Neuron (in vitro differentiated cells): ENCODE measurements around the gene RAB14.
A peak's percentile ranks its signal among the peaks of the same experiment; 100 is the strongest.

Experiments used
- H2AFZ ChIP-seq: one replicate; pipeline ENCODE4 v1.6.1; 2013; ENCODE audit warnings: low read depth, mild to moderate bottlenecking, inconsistent platforms, low read length, moderate library complexity
- H3K27me3 ChIP-seq: one replicate; pipeline ENCODE4 v1.6.1; 2013; ENCODE audit warnings: low read length; ENCODE audit not compliant: insufficient read depth
- H3K36me3 ChIP-seq: one replicate; pipeline ENCODE4 v1.6.1; 2013; ENCODE audit warnings: low read length; ENCODE audit not compliant: insufficient read depth
- H3K4me1 ChIP-seq: one replicate; pipeline ENCODE4 v1.6.1; 2013; ENCODE audit warnings: low read length; ENCODE audit not compliant: insufficient read depth
- H3K4me3 ChIP-seq: 2 replicates; pipeline ENCODE4 v1.5.1; 2013; ENCODE audit warnings: mild to moderate bottlenecking, low read length, moderate library complexity
- H3K9me3 ChIP-seq: one replicate; pipeline ENCODE4 v1.6.1; 2013; ENCODE audit warnings: low read length

The RAB14 gene

DNA sequence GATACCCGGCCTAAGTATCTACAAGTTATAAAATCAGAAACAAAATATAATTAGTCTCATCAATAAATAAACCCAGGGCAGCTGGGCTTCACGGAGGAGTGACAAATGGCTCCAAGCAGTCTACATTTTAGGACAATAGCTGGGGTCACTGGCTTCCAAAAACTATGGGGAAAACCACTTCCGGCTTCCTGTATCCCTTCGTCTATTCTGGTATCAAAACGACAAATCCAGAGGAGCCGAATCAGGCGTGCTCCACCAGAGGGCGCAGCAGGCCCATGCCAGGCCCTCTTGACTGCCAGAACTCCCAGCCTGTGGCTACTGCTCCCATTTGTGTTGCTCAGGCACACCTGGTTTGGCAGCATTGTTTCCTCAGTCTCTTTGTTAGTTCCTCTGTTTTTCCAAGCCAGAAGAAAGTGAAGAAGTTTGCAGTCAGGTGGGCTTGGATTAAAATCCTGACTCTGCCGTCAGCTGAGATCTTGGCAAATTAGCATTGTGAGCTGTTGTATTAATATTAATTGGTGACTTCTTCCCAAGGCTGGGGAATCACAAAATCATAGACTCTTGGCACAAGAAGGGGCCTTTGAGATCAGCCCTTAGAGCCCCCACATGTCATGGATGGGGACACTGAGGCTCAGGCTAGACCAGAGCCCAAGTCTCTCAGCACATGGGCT lies 11.6 kb upstream of the RAB14 start:
- H3K36me3 ChIP-seq = no peaks in the 10 kb centered on the region
- no peak overlapping the region for H3K4me3 ChIP-seq
- peak overlapping the region; percentile 30 for H2AFZ ChIP-seq
- H3K4me1 ChIP-seq = no peaks in the 10 kb centered on the region
- H3K9me3 ChIP-seq = no peaks in the 10 kb centered on the region
- no peaks in the 10 kb centered on the region for H3K27me3 ChIP-seq

DNA sequence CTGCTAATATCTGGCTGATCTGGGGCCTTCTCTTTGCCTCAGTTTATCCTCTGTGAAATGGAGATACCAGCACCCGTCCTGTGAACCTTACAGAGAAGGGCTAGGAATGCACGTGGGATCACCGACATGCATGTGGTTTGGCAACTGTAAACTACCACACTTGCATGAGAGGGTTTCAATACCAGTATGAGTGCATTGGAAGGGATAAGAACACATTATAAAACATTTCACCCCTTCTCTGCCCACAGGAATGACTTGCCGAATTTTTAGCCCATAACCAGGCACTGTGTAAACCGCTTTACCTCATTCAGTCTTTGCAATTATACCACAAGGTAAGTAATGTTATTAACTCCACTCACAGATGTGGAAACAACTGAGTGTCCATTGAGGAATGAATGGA lies 8.9 kb upstream of the RAB14 start:
- peaks cover 4% of the 10 kb centered on the region for H3K4me1 ChIP-seq

DNA sequence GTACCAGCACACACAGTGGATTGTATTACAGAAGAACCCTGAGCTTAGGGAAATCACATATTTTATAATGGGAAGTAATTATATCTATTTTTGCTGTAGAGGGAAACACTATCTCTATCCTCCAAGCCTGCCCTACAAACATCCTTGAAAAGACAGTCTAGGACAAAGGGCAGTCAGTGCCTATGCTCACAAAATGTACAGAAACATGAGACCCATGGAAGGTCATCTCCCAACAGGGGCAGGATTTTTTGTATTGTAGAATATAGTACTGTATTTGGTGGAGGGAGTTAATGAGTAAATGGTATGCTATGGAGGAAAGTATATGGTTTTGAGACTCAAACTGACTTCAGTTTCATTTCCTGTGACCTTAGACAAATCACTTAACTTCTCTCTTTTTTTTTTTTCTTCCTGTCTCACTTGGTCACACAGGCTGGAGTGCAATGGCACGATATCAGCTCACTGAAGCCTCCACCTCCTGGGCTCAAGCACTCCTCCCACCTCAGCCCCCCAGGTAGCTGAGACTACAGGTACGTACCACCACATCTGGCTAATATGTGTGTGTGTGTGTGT lies 5.8 kb upstream of the RAB14 start:
- H3K4me1 ChIP-seq = peaks cover 4% of the 10 kb centered on the region
- no peaks in the 10 kb centered on the region for H3K9me3 ChIP-seq
- no peaks in the 10 kb centered on the region for H3K36me3 ChIP-seq
- H2AFZ ChIP-seq = no peak overlapping the region
- no peaks in the 10 kb centered on the region for H3K27me3 ChIP-seq
- no peak overlapping the region for H3K4me3 ChIP-seq

More for the DNA sequence above, 8.9 kb upstream of the RAB14 start:
- H3K9me3 ChIP-seq = no peaks in the 10 kb centered on the region
- H3K27me3 ChIP-seq = no peaks in the 10 kb centered on the region
- H3K36me3 ChIP-seq = no peaks in the 10 kb centered on the region
- no peak overlapping the region for H3K4me3 ChIP-seq
- no peak overlapping the region for H2AFZ ChIP-seq

DNA sequence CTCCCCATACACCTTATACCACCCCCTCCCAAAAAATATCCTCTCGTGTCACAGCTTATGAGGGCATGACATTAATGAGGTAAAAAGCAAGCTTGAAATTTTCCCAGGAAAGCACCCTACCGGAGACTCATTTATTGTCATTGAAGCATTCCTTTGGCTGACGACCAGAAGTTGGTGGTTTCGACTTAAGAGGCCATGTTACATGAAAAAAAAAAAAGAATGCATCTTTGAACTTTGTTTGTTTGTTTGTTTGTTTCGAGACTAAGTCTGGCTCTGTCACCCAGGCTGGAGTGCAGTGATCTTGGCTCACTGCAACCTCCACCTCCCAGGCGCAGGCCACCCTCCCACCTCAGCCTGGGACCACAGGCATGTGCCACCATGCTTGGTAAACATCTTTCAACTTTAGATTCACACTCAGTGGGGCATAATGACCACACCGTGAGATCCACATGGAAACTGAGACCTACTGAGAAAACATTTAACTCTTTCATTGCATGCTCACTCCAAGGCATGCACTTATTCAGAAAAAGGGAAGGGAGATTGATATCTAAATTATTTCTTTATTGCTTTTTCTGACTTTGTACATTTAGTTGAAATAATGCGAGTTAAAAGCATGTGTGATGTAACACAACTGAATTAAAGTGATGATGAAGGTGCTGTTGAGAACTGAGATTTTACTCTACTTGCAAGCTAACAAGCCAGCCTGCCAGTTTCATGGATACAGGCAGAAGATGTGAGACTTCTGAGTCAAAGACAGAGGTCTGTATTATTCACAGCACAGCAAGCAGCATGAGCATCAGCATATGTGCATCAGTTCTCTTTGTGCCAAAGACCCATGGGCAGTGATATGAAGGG lies 5.1 kb upstream of the RAB14 start:
- Histone ChIP-seq H3K36me3 (no peaks in the 10 kb centered on the region), H3K27me3 (no peaks in the 10 kb centered on the region), H2AFZ (no peak overlapping the region), H3K4me3 (no peak overlapping the region), H3K4me1 (peaks cover 9% of the 10 kb centered on the region), H3K9me3 (no peaks in the 10 kb centered on the region)

GRCh38 chr9:121204611-121205010 lies 2.9 kb upstream of the RAB14 start:
- Histone ChIP-seq H3K9me3 (no peaks in the 10 kb centered on the region), H2AFZ (no peak overlapping the region), H3K4me3 (no peak overlapping the region), H3K4me1 (peaks cover 21% of the 10 kb centered on the region), H3K27me3 (no peaks in the 10 kb centered on the region), H3K36me3 (no peaks in the 10 kb centered on the region)

DNA sequence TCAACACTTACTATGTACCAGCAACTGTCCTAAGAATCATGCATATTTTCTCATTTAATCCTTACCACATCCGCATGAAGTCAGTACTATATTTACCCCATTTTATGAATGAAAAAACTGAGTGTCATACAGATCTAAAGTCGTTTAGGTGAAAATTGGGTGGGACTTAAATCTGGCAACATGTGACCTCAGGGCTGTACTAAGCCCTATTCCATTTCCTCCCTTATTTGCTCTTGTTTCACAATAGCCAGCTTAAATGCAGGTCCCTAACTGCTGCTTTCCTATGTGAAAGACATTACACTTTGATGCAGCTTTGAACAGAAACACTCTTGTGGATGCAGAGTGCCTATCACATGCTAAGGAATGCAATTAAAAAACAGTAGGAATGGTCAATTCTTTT lies 2.5 kb upstream of the RAB14 start:
- Histone ChIP-seq H3K9me3 (no peaks in the 10 kb centered on the region), H3K36me3 (no peaks in the 10 kb centered on the region), H3K4me1 (peaks cover 25% of the 10 kb centered on the region), H3K27me3 (no peaks in the 10 kb centered on the region), H2AFZ (no peak overlapping the region), H3K4me3 (no peak overlapping the region)

GRCh38 chr9:121201045-121201737 lies 478 bp downstream of the RAB14 start:
- Histone ChIP-seq H3K36me3 (no peaks in the 10 kb centered on the region), H3K27me3 (no peaks in the 10 kb centered on the region), H2AFZ (peak overlapping the region; percentile 53), H3K9me3 (no peaks in the 10 kb centered on the region), H3K4me3 (peak overlapping the region; percentile 76), H3K4me1 (peaks cover 28% of the 10 kb centered on the region)

- no peaks in the 10 kb centered on the region for H3K27me3 ChIP-seq
- no peak overlapping the region for H2AFZ ChIP-seq
- peaks cover 28% of the 10 kb centered on the region for H3K4me1 ChIP-seq
- H3K36me3 ChIP-seq = no peaks in the 10 kb centered on the region
- H3K9me3 ChIP-seq = no peaks in the 10 kb centered on the region
- H3K4me3 ChIP-seq = peak overlapping the region; percentile 76
Measured at GRCh38 chr9:121200356-121200755, 1.3 kb downstream of the RAB14 start.

DNA sequence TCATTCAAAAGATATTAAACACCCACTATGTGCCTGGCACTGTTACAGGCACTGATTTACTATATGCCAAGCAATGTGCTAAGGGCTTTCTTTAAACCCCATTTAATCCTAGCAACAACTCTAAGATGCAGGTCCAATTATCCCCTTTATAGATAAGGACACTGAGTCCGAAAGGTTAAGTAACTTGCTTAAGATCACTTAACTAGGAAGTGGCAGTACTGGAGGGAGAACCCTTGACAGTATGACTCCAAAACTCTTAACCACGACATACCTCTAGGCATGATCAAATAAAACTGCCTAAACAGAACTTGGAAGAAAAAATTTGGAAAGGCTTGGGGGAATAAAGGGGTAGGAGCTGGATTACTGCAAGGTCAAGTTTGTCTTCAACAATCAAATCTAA lies 1.7 kb downstream of the RAB14 start:
- Histone ChIP-seq H3K36me3 (no peaks in the 10 kb centered on the region), H3K4me3 (peak overlapping the region; percentile 76), H3K4me1 (peaks cover 28% of the 10 kb centered on the region), H3K27me3 (no peaks in the 10 kb centered on the region), H3K9me3 (no peaks in the 10 kb centered on the region), H2AFZ (no peak overlapping the region)

DNA sequence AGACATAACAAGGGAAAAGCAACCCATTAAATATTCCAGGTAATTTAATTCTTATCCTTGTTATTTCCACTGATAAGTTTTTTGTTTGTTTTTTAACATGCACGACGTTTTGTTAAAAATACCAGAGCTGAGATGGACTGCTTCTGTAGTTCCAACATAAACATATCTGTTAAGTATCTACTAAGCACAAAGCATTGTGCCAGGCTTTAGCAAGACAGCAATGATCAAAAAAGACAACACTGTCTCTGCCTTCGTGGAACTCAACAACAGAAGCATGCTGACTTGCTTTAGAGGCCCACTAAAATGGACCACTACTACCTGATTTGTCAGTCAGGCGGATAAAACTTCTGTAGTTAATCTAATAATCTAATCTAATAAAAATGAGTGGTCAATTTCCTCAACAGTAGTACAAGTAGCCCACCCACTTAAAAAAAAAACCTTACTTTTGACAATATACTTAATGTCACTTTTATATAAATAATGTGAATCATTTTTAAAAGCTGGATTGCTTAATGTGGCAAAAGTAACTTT lies 3.1 kb downstream of the RAB14 start:
- H2AFZ ChIP-seq = no peak overlapping the region
- H3K4me3 ChIP-seq = no peak overlapping the region
- peaks cover 28% of the 10 kb centered on the region for H3K4me1 ChIP-seq
- no peaks in the 10 kb centered on the region for H3K9me3 ChIP-seq
- no peaks in the 10 kb centered on the region for H3K27me3 ChIP-seq
- no peaks in the 10 kb centered on the region for H3K36me3 ChIP-seq

DNA sequence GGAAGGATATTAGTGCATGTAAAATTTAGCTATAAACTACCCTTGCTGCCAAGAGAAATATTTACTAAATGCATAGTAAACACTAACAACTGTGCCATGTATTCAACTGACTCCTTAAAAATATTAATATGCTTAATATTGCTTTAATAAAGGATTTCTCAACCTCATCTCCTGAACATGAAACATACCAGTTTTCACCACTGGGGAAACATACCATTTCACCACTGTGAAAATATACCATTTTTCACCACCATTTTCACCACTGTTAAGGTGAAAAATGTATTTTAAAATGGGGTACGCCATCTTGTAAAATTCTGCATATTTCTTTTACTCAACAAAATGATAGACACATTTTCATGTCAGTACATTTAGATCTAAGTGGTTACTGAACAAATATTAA lies 4.5 kb downstream of the RAB14 start:
- H3K36me3 ChIP-seq = no peaks in the 10 kb centered on the region
- peaks cover 38% of the 10 kb centered on the region for H3K4me1 ChIP-seq
- no peak overlapping the region for H3K4me3 ChIP-seq

GRCh38 chr9:121196389-121196788 lies 5.3 kb downstream of the RAB14 start:
- peaks cover 39% of the 10 kb centered on the region for H3K4me1 ChIP-seq

More for the DNA sequence above, 4.5 kb downstream of the RAB14 start:
- H2AFZ ChIP-seq = no peak overlapping the region
- no peaks in the 10 kb centered on the region for H3K9me3 ChIP-seq
- H3K27me3 ChIP-seq = no peaks in the 10 kb centered on the region

DNA sequence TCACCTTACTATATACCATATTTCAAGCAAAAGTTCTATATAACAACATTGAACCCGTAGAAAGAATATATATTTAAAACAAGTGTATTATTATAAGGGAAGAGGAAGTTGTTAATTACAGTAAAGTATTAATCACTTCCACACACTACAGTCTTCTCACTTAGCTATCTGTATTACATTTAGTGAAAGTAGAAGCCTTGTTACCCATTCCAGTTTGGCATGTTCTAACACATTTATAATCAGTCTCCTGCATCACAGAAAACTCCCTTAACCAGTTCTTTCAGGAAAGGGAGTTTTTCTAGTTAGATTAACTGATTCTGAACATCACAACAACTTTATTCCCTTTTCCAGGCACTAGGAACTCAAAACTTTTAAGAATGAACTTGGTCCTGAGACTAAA lies 6.9 kb downstream of the RAB14 start:
- H3K4me3 ChIP-seq = no peak overlapping the region
- H2AFZ ChIP-seq = no peak overlapping the region
- H3K36me3 ChIP-seq = peaks cover under 1% of the 10 kb centered on the region
- no peaks in the 10 kb centered on the region for H3K27me3 ChIP-seq
- peaks cover 28% of the 10 kb centered on the region for H3K4me1 ChIP-seq
- no peaks in the 10 kb centered on the region for H3K9me3 ChIP-seq

More at GRCh38 chr9:121196389-121196788, 5.3 kb downstream of the RAB14 start:
- no peaks in the 10 kb centered on the region for H3K27me3 ChIP-seq
- H3K36me3 ChIP-seq = no peaks in the 10 kb centered on the region
- H2AFZ ChIP-seq = no peak overlapping the region
- no peaks in the 10 kb centered on the region for H3K9me3 ChIP-seq
- no peak overlapping the region for H3K4me3 ChIP-seq
